Stimulated activated CD4-positive, alpha-beta T cell treated with anti-CD3 and anti-CD28 coated beads, Interleukin-1b, Interleukin-23, amount 100 ng/mL, for 4 hours (primary cell): Measurements from ENCODE around the gene SUPV3L1.

ENCODE experiments used
- DNase-seq, 2 donors: peaks; one replicate each; pipeline ENCODE4 v3.0.0-alpha.2; 2020; ENCODE audit warnings: low read depth in 2 of 2

The SUPV3L1 gene

GRCh38 chr10:69202332-69202731, 22.3 kb downstream of the SUPV3L1 start:
- no peak for DNase-seq

- DNase-seq = no peak
Measured at GRCh38 chr10:69208761-69209160, 28.7 kb downstream of the SUPV3L1 start.

GRCh38 chr10:69209787-69210484, 29.9 kb downstream of the SUPV3L1 start:
- DNase-seq = no peak

- DNase-seq = no peak
Measured at GRCh38 chr10:69211104-69211503, 31.1 kb downstream of the SUPV3L1 start.

GRCh38 chr10:69211524-69211923, 31.5 kb downstream of the SUPV3L1 start:
- no peak for DNase-seq

- no peak for DNase-seq
Measured at GRCh38 chr10:69213591-69214311, 33.7 kb downstream of the SUPV3L1 start.

GRCh38 chr10:69214666-69215131, 34.7 kb downstream of the SUPV3L1 start:
- no peak for DNase-seq

- no peak for DNase-seq
Measured at GRCh38 chr10:69215405-69216171, 35.6 kb downstream of the SUPV3L1 start.

- no peak for DNase-seq
Measured at GRCh38 chr10:69216577-69217118, 36.6 kb downstream of the SUPV3L1 start.

GRCh38 chr10:69217119-69217754, 37.2 kb downstream of the SUPV3L1 start:
- no peak for DNase-seq

- DNase-seq = no peak
Measured at GRCh38 chr10:69218831-69219230, 38.8 kb downstream of the SUPV3L1 start.

GRCh38 chr10:69220041-69220451, 40.0 kb downstream of the SUPV3L1 start, which contains the start of gene HKDC1:
HKDC1 (plus strand) TSS chr10:69220332; CDS start chr10:69220436, 104 bp downstream.
- DNase-seq = no peak

GRCh38 chr10:69220507-69220906, 40.5 kb downstream of the SUPV3L1 start:
- DNase-seq = no peak

- peak in 1 of 2 donors; percentile 55 for DNase-seq
Measured at GRCh38 chr10:69222157-69223027, 42.4 kb downstream of the SUPV3L1 start.

GRCh38 chr10:69223028-69223342, 43.0 kb downstream of the SUPV3L1 start:
- no peak for DNase-seq

GRCh38 chr10:69224862-69225657, 45.0 kb downstream of the SUPV3L1 start:
- no peak for DNase-seq

GRCh38 chr10:69225681-69226080, 45.6 kb downstream of the SUPV3L1 start:
- DNase-seq = no peak

- no peak for DNase-seq
Measured at GRCh38 chr10:69226919-69227450, 47.0 kb downstream of the SUPV3L1 start.

- no peak for DNase-seq
Measured at GRCh38 chr10:69228151-69228550, 48.1 kb downstream of the SUPV3L1 start.

- no peak for DNase-seq
Measured at GRCh38 chr10:69229616-69229916, 49.5 kb downstream of the SUPV3L1 start.
